Body of pancreas (tissue), 4 donors: ENCODE results near the gene EXOC2. TPM values are rescaled to one million over a fixed set of nuclear protein-coding genes. Genes with fewer than 3 reads are reported as not detected.

Source experiments
- ATAC-seq: fragments of 150-250 bp; one replicate; pipeline ENCODE4 v1.9.1; 2016
- DNase-seq, 4 donors: peaks; one replicate each; pipeline ENCODE4 v3.0.0-alpha.2; 2019
- H3K27ac ChIP-seq, 4 donors: fragments of 200-600 bp; sonication (generic); 1 replicate in 3 of 4; 2 replicates in 1 of 4; pipeline versions ENCODE4 v1.5.1 to v1.6.1; 2016 to 2019; ENCODE audit warnings: mild to moderate bottlenecking in 1 of 4, mixed read lengths in 1 of 4, moderate library complexity in 1 of 4
- H3K27me3 ChIP-seq, 2 donors: fragments of 200-600 bp; sonication (generic); one replicate each; pipeline ENCODE4 v1.6.0; 2016; ENCODE audit warnings: mild to moderate bottlenecking in 1 of 2
- H3K36me3 ChIP-seq, 2 donors: fragments of 200-600 bp; sonication (generic); replicated peaks in 1 of 2; 2 replicates each; pipeline ENCODE4 v1.5.1; 2016; ENCODE audit warnings: low read depth in 2 of 2; ENCODE audit not compliant: insufficient read depth in 1 of 2
- H3K4me1 ChIP-seq: fragments of 200-600 bp; sonication (generic); one replicate; pipeline ENCODE4 v1.6.0; 2016
- H3K4me3 ChIP-seq, 2 donors: fragments of 200-600 bp; sonication (generic); 1 replicate in 1 of 2; 2 replicates in 1 of 2; pipeline ENCODE4 v1.5.1; 2016 to 2019
- H3K9me3 ChIP-seq, 3 donors: fragments of 200-600 bp; sonication (generic); 1 replicate in 2 of 3; 2 replicates in 1 of 3; pipeline ENCODE4 v1.5.1; 2016
- POLR2A ChIP-seq, 3 donors: fragments of 450-650 bp; IDR thresholded peaks; one replicate each; pipeline ENCODE4 v1.6.1; 2016; ENCODE audit warnings: antibody characterized with exemption in 3 of 3, mild to moderate bottlenecking in 2 of 3
- WGBS, 2 donors: methylation state at CpG; one replicate each; pipeline ENCODE4 v1.1.5; 2017; 5-methylcytosine and 5-hydroxymethylcytosine counted together
- intact Hi-C: fragments of 100-400 bp; cut with DNase I; formaldehyde crosslinking; loops from one replicate; pipeline ENCODE4 v1.15.1; 2023
- total RNA-seq, 2 donors: library from RNA; depleted of rRNA; stranded (reverse); fragments of >200 nt; gene quantifications; one replicate each; pipeline ENCODE4 v1.1.0, GENCODE V29; 2016
- TF ChIP-seq, protein P1 (sequence below), 7 experiments: fragments of 450-650 bp in 4 of 7; fragments of 200-600 bp in 3 of 7; sonication (generic) in 3 of 7; IDR thresholded peaks; one replicate each; pipeline ENCODE4 v1.5.1; 2016 to 2019; ENCODE audit warnings: antibody characterized with exemption in 7 of 7

Gene EXOC2
- total RNA-seq, 2 donors from 2014 or later: 10.5 to 10.6 TPM

DNA sequence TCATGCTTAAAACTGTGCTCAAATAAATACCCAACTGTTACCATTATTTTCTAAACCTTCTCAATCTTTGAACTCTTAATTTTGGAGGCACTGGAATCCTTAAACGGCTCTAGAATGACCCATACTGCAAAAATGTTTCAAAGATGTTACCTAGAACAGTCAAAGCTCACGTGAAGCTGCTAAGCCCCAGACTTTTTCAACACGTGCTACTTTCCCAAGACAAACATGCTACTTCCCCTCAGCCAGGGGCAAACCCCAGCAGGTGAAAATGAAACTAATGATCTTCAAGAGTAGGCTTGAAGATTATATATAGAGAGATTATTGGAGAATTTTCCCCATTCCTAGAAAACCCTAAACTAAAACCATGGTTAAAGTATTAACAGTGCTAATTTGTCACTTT is 64.2 kb downstream of the EXOC2 start:
- no peak for ATAC-seq
- Histone ChIP-seq H3K9me3 (no peaks in the 10 kb centered on the region), H3K36me3 (peaks cover 0 to 2% of the 10 kb centered on the region in 2 donors), H3K27me3 (no peaks in the 10 kb centered on the region), H3K4me1 (no peaks in the 10 kb centered on the region), H3K4me3 (no peak overlapping the region), H3K27ac (no peak overlapping the region)
- intact Hi-C loops: no loop called here
- 38 to 44% methylated on average over 3 of the region's 3 CpGs for WGBS, 2 donors
- TF ChIP-seq POLR2A (IDR thresholded peaks at IDR 0.05): no peak
- TF ChIP-seq, protein P1, sequence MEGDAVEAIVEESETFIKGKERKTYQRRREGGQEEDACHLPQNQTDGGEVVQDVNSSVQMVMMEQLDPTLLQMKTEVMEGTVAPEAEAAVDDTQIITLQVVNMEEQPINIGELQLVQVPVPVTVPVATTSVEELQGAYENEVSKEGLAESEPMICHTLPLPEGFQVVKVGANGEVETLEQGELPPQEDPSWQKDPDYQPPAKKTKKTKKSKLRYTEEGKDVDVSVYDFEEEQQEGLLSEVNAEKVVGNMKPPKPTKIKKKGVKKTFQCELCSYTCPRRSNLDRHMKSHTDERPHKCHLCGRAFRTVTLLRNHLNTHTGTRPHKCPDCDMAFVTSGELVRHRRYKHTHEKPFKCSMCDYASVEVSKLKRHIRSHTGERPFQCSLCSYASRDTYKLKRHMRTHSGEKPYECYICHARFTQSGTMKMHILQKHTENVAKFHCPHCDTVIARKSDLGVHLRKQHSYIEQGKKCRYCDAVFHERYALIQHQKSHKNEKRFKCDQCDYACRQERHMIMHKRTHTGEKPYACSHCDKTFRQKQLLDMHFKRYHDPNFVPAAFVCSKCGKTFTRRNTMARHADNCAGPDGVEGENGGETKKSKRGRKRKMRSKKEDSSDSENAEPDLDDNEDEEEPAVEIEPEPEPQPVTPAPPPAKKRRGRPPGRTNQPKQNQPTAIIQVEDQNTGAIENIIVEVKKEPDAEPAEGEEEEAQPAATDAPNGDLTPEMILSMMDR (IDR thresholded peaks at IDR 0.05): no peak
- DNase-seq: peak in 1 of 4 donors; percentile 19

DNA sequence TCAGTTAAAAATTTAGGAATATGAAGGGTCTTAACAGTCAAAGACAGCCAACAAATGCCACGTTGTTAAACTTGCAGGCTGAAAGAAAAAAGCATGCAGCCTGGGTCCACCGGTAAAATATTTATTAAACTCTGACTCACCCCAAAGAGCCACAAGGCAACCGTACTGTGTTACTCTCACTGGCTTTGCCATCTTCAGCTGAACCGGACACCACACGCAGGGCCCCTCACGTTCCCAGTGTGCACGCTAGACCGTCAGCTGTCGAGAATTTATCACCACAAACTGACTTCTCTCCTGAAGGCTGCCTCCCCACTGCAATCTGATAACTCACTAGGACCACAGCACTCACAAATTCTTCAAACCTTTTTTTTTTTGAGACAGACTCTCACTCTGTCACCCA is 66.7 kb downstream of the EXOC2 start:
- H3K4me3 ChIP-seq: no peak overlapping the region
- no peaks in the 10 kb centered on the region for H3K4me1 ChIP-seq
- no peak for ATAC-seq
- H3K27ac ChIP-seq: no peak overlapping the region
- TF ChIP-seq POLR2A (IDR thresholded peaks at IDR 0.05): no peak
- TF ChIP-seq, protein P1 (IDR thresholded peaks at IDR 0.05): no peak
- no peaks in the 10 kb centered on the region for H3K9me3 ChIP-seq
- H3K27me3 ChIP-seq: no peaks in the 10 kb centered on the region
- intact Hi-C loops: no loop called here
- 91 to 94% methylated on average over 9 of the region's 9 CpGs for WGBS, 2 donors
- DNase-seq: no peak
- peaks cover 0 to 2% of the 10 kb centered on the region in 2 donors for H3K36me3 ChIP-seq

DNA sequence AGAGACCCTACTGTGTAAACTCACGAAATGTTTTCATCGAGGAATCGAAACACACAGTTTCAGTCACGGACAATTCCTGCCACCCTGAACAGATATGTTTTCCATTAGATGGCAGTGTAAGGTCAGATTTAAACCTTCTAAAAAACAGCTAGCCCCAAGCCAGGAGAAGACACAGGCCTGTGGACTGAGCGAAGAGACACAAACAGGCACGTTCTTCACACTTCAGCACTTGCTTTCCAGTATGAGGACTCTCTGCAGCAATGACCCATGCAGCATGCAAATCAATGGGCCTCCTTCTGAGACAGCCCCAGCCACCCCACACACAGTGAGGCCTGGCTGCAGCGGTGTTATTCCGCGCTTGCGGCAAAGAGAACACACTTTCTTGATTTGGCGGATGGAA is 68.0 kb downstream of the EXOC2 start:
- 90 to 97% methylated on average over 11 of the region's 11 CpGs for WGBS, 2 donors
- no peaks in the 10 kb centered on the region for H3K4me1 ChIP-seq
- DNase-seq (no peak), ATAC-seq (no peak)
- TF ChIP-seq, protein P1 (IDR thresholded peaks at IDR 0.05): no peak
- no peak for TF ChIP-seq POLR2A (IDR thresholded peaks at IDR 0.05)
- no peaks in the 10 kb centered on the region for H3K27me3 ChIP-seq
- H3K27ac ChIP-seq: no peak overlapping the region
- H3K4me3 ChIP-seq: no peak overlapping the region
- no peaks in the 10 kb centered on the region for H3K36me3 ChIP-seq
- intact Hi-C loops: no loop called here
- no peaks in the 10 kb centered on the region for H3K9me3 ChIP-seq

DNA sequence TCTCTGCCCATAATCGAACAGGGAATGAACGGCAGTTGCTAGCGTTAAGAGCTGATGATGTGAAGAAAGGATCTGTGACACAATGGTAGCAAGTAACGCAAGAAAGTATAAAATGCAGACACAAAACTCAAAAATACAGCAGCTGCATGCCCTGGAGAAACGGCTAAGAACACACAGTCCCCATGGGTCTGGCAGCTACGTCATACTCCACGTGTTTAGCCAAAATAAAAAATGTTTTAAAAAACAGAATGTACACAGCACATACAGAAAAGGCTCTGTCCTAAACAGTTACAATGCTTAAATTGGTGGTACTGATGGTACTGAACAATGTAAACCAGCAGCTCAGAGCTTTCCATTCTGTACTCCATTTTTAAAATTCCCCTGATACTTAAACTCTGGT is 70.5 kb downstream of the EXOC2 start:
- DNase-seq (no peak), ATAC-seq (no peak)
- Histone ChIP-seq H3K36me3 (no peaks in the 10 kb centered on the region), H3K4me1 (no peaks in the 10 kb centered on the region), H3K27ac (no peak overlapping the region), H3K27me3 (no peaks in the 10 kb centered on the region), H3K4me3 (no peak overlapping the region), H3K9me3 (no peaks in the 10 kb centered on the region)
- WGBS, 2 donors: 92 to 93% methylated on average over 7 of the region's 7 CpGs
- intact Hi-C loops: no loop called here
- TF ChIP-seq, protein P1 (IDR thresholded peaks at IDR 0.05): no peak
- TF ChIP-seq POLR2A (IDR thresholded peaks at IDR 0.05): no peak

DNA sequence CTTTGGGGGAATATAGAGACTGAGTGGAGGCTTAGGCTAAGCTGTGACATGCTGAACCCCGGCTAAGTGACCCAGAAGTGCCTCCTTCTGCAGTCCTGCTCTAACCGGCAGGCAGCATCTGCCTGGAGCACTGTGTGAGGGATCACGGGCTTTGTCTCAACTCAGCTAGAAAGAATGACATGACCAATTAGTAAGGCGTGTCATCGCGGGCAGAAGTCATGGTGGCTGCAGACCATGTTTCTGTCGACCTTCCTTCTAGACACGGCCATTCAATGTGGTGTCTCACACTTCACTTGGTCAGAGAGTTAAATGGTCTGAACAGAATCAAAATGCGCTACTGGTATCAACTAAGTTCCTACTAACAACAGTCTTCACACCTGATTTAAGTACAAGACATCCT is 71.0 kb downstream of the EXOC2 start:
- intact Hi-C loops: no loop called here
- Histone ChIP-seq H3K9me3 (no peaks in the 10 kb centered on the region), H3K27me3 (no peaks in the 10 kb centered on the region), H3K27ac (no peak overlapping the region), H3K36me3 (peaks cover 0 to 2% of the 10 kb centered on the region in 2 donors), H3K4me1 (no peaks in the 10 kb centered on the region), H3K4me3 (no peak overlapping the region)
- ATAC-seq (no peak), DNase-seq (no peak)
- WGBS, 2 donors: 89 to 93% methylated on average over 9 of the region's 9 CpGs
- TF ChIP-seq, protein P1 (IDR thresholded peaks at IDR 0.05): no peak
- TF ChIP-seq POLR2A (IDR thresholded peaks at IDR 0.05): no peak
